CD4-positive, alpha-beta T cell (primary cell): Measurements from ENCODE around the gene CDH13. TPM values are rescaled to one million over a fixed set of nuclear protein-coding genes. Genes with fewer than 3 reads are reported as not detected.

Experiments
- ATAC-seq: fragments of 200-7000 bp; cut with Tn5 transposase; one replicate; pipeline ENCODE4 v1.10.0; 2022; ENCODE audit warnings: mild to moderate bottlenecking; ENCODE audit not compliant: poor library complexity
- CTCF ChIA-PET: fragments of 350-600 bp; sonication (Branson Sonifier 250); formaldehyde crosslinking; loops from one replicate; lab custom pipeline; 2021; ENCODE audit warnings: antibody characterized with exemption, inconsistent platforms; lab: Charles Lee
- POLR2A ChIA-PET: fragments of 350-600 bp; sonication (Branson Sonifier 250); formaldehyde crosslinking; loops from one replicate; lab custom pipeline; 2021; ENCODE audit warnings: antibody characterized with exemption, inconsistent platforms; lab: Charles Lee
- DNase-seq, 14 experiments: peaks; one replicate each; pipeline ENCODE4 v3.0.0-alpha.2; 2013 to 2020; ENCODE audit warnings: mixed read lengths in 2 of 14
- H3K27ac ChIP-seq, 2 donors: one replicate each; pipeline versions ENCODE4 v1.5.1 to v1.7.0; 2013; ENCODE audit warnings: low read length in 2 of 2, low read depth in 1 of 2, mild to moderate bottlenecking in 1 of 2
- H3K27me3 ChIP-seq, 2 experiments: 1 replicate in 1 of 2; 2 replicates in 1 of 2; pipeline versions ENCODE4 v1.6.1 to v1.7.0; 2013; ENCODE audit warnings: low read length in 2 of 2, control low read depth in 1 of 2, mild to moderate bottlenecking in 1 of 2, moderate library complexity in 1 of 2; ENCODE audit not compliant: insufficient read depth in 2 of 2, control insufficient read depth in 1 of 2
- H3K36me3 ChIP-seq: one replicate; pipeline ENCODE4 v1.6.1; 2013; ENCODE audit warnings: low read length, control low read depth; ENCODE audit not compliant: insufficient read depth
- H3K4me1 ChIP-seq: one replicate; pipeline ENCODE4 v1.6.1; 2013; ENCODE audit warnings: low read length, control low read depth; ENCODE audit not compliant: insufficient read depth
- H3K4me3 ChIP-seq: one replicate; pipeline ENCODE4 v1.5.1; 2013; ENCODE audit warnings: mild to moderate bottlenecking, low read length, moderate library complexity
- H3K9me3 ChIP-seq, 2 experiments: 1 replicate in 1 of 2; 2 replicates in 1 of 2; pipeline versions ENCODE4 v1.6.1 to v1.7.0; 2013; ENCODE audit warnings: low read length in 2 of 2, mild to moderate bottlenecking in 2 of 2, control low read depth in 1 of 2, moderate library complexity in 1 of 2; ENCODE audit not compliant: control insufficient read depth in 1 of 2, insufficient read depth in 1 of 2
- H3K27ac Mint-ChIP-seq: one replicate; pipeline ENCODE4 v1.8.0; 2020; ENCODE audit warnings: mixed read lengths
- H3K27me3 Mint-ChIP-seq: one replicate; pipeline ENCODE4 v1.8.0; 2021; ENCODE audit warnings: mixed read lengths
- H3K36me3 Mint-ChIP-seq: one replicate; pipeline ENCODE4 v1.8.0; 2021; ENCODE audit warnings: low read depth, mixed read lengths
- H3K4me1 Mint-ChIP-seq: one replicate; pipeline ENCODE4 v1.8.0; 2021; ENCODE audit warnings: low read depth, mixed read lengths
- H3K4me3 Mint-ChIP-seq: one replicate; pipeline ENCODE4 v1.8.0; 2020; ENCODE audit warnings: mild to moderate bottlenecking, mixed read lengths
- H3K9me3 Mint-ChIP-seq: one replicate; pipeline ENCODE4 v1.8.0; 2020; ENCODE audit warnings: mixed read lengths
- CTCF ChIP-seq: fragments of 200-600 bp; IDR thresholded peaks from one replicate; pipeline ENCODE4 v1.8.0; 2022; ENCODE audit warnings: antibody characterized with exemption, mild to moderate bottlenecking
- intact Hi-C, 2 experiments: fragments of 100-400 bp; cut with DNase I in 1 of 2; cut with micrococcal nuclease in 1 of 2; formaldehyde crosslinking; loops; one replicate each; pipeline versions ENCODE4 v1.15.1 to v1.9.0; 2023 to 2025; cut with DNase I, micrococcal nuclease
- total RNA-seq, 174 experiments: library from RNA in 2 of 174; stranded (reverse) in 2 of 174; gene quantifications; one replicate each; pipeline ENCODE4 v1.2.3 and lab custom pipeline; 2021 to 2026

The CDH13 gene
- total RNA-seq, 2 experiments from 2014 or later = not detected

GRCh38 chr16:83839561-83839960 lies 1212.8 kb downstream of the CDH13 start:
- no peaks in the 10 kb centered on the region for H3K36me3 Mint-ChIP-seq
- Histone ChIP-seq H3K4me3 (no peak overlapping the region), H3K27me3 (peaks cover 2 to 6% of the 10 kb centered on the region in 2 experiments), H3K27ac (no peak overlapping the region), H3K36me3 (no peaks in the 10 kb centered on the region), H3K4me1 (no peaks in the 10 kb centered on the region), H3K9me3 (no peaks in the 10 kb centered on the region)
- H3K4me1 Mint-ChIP-seq = peaks cover 21% of the 10 kb centered on the region
- CTCF ChIA-PET = no interaction called here
- no peak overlapping the region for H3K4me3 Mint-ChIP-seq
- POLR2A ChIA-PET = no interaction called here
- H3K9me3 Mint-ChIP-seq = no peaks in the 10 kb centered on the region
- intact Hi-C loops = no loop called here
- H3K27ac Mint-ChIP-seq = no peak overlapping the region
- H3K27me3 Mint-ChIP-seq = peaks cover 8% of the 10 kb centered on the region
- TF ChIP-seq CTCF = no peak
- ATAC-seq (no peak), DNase-seq (no peak)

- intact Hi-C loops = no loop called here
- DNase-seq = no peak
- TF ChIP-seq CTCF = no peak
Observed at GRCh38 chr16:83840060-83840617, 1213.4 kb downstream of the CDH13 start.

GRCh38 chr16:83842291-83842690 lies 1215.5 kb downstream of the CDH13 start:
- no peak for TF ChIP-seq CTCF
- intact Hi-C loops = no loop called here
- Histone ChIP-seq H3K27me3 (peaks cover 2 to 5% of the 10 kb centered on the region in 2 experiments), H3K36me3 (no peaks in the 10 kb centered on the region), H3K4me3 (no peak overlapping the region), H3K9me3 (no peaks in the 10 kb centered on the region), H3K4me1 (no peaks in the 10 kb centered on the region), H3K27ac (no peak overlapping the region)
- H3K4me3 Mint-ChIP-seq = no peak overlapping the region
- H3K36me3 Mint-ChIP-seq = no peaks in the 10 kb centered on the region
- DNase-seq (no peak), ATAC-seq (no peak)
- ChIA-PET POLR2A (no interaction called here), CTCF (interaction anchor here (0.6 kb wide), 1 partner anchor 18 kb away, joined by 3 read pairs; no protein-coding TSS in a partner anchor)
- H3K27me3 Mint-ChIP-seq = peaks cover 8% of the 10 kb centered on the region
- no peak overlapping the region for H3K27ac Mint-ChIP-seq
- no peaks in the 10 kb centered on the region for H3K4me1 Mint-ChIP-seq
- H3K9me3 Mint-ChIP-seq = no peaks in the 10 kb centered on the region

More at GRCh38 chr16:83840060-83840617, 1213.4 kb downstream of the CDH13 start:
- no peaks in the 10 kb centered on the region for H3K4me1 ChIP-seq
- no peak overlapping the region for H3K27ac Mint-ChIP-seq
- H3K4me1 Mint-ChIP-seq = peaks cover 18% of the 10 kb centered on the region
- POLR2A ChIA-PET = no interaction called here
- no peaks in the 10 kb centered on the region for H3K9me3 ChIP-seq
- H3K4me3 Mint-ChIP-seq = no peak overlapping the region
- no peak overlapping the region for H3K27ac ChIP-seq
- H3K4me3 ChIP-seq = no peak overlapping the region
- ATAC-seq = no peak
- no peaks in the 10 kb centered on the region for H3K9me3 Mint-ChIP-seq
- H3K27me3 Mint-ChIP-seq = peaks cover 8% of the 10 kb centered on the region
- no peaks in the 10 kb centered on the region for H3K36me3 Mint-ChIP-seq
- H3K36me3 ChIP-seq = no peaks in the 10 kb centered on the region
- CTCF ChIA-PET = no interaction called here
- H3K27me3 ChIP-seq = peaks cover 2 to 6% of the 10 kb centered on the region in 2 experiments
